WTC11 (cell line): ENCODE results near the gene TMC7. TPM values are rescaled to one million over a fixed set of nuclear protein-coding genes. Genes with fewer than 3 reads are reported as not detected.
"Not testable (repeated sequence)": the region's sequence is repeated elsewhere in the genome, so short reads cannot be mapped to it uniquely, and the experiment has no call there.

Source experiments
- ATAC-seq: fragments of 200-7000 bp; cut with Tn5 transposase; 2 replicates; pipeline ENCODE4 v1.10.0; 2021; ENCODE audit warnings: mild to moderate bottlenecking, moderate library complexity
- CTCF ChIA-PET: fragments of 300-600 bp; sonication (Branson Sonifier 250); formaldehyde crosslinking; loops from one replicate; lab custom pipeline; 2021; ENCODE audit warnings: antibody characterized with exemption; lab: Charles Lee
- POLR2A ChIA-PET: fragments of 350-600 bp; sonication (Branson Sonifier 250); formaldehyde crosslinking; loops from one replicate; lab custom pipeline; 2021; ENCODE audit warnings: antibody characterized with exemption; lab: Charles Lee
- DNase-seq: peaks from one replicate; pipeline ENCODE4 v3.0.0; 2021; ENCODE audit warnings: low spot score
- H3K27ac Mint-ChIP-seq: 2 replicates; pipeline ENCODE4 v1.8.0; 2021; ENCODE audit warnings: mixed read lengths
- H3K27me3 Mint-ChIP-seq: 2 replicates; pipeline ENCODE4 v1.8.0; 2021; ENCODE audit warnings: low read depth, mild to moderate bottlenecking, moderate library complexity, mixed read lengths
- H3K36me3 Mint-ChIP-seq: 2 replicates; pipeline ENCODE4 v1.8.0; 2021; ENCODE audit warnings: mixed read lengths
- H3K4me1 Mint-ChIP-seq: 2 replicates; pipeline ENCODE4 v1.8.0; 2022; ENCODE audit warnings: mixed read lengths
- H3K4me3 Mint-ChIP-seq: 2 replicates; pipeline ENCODE4 v1.8.0; 2021; ENCODE audit warnings: mild to moderate bottlenecking, moderate library complexity, mixed read lengths
- H3K9me3 Mint-ChIP-seq: 2 replicates; pipeline ENCODE4 v1.8.0; 2021; ENCODE audit warnings: mixed read lengths
- CDX4 ChIP-seq: fragments of 250-450 bp; sonication (Bioruptor Pico); IDR thresholded peaks from 2 replicates; pipeline ENCODE4 v1.9.0; 2021; ENCODE audit warnings: moderate library complexity, mild to moderate bottlenecking, inconsistent platforms, borderline replicate concordance
- FOXJ3 ChIP-seq: sonication (generic); formaldehyde crosslinking; IDR thresholded peaks from 2 replicates; pipeline ENCODE4 v1.9.0; 2021; ENCODE audit warnings: missing genetic modification reagents, mild to moderate bottlenecking, borderline replicate concordance
- JUN ChIP-seq: sonication (generic); formaldehyde crosslinking; IDR thresholded peaks from 2 replicates; pipeline ENCODE4 v1.8.0; 2023; ENCODE audit warnings: mild to moderate bottlenecking, missing genetic modification reagents
- PRDM15 ChIP-seq: sonication (generic); formaldehyde crosslinking; IDR thresholded peaks from 2 replicates; pipeline ENCODE4 v1.8.0; 2022; ENCODE audit warnings: missing genetic modification reagents
- RELA ChIP-seq: sonication (generic); formaldehyde crosslinking; IDR thresholded peaks from 2 replicates; pipeline ENCODE4 v1.8.1; 2022; ENCODE audit warnings: missing genetic modification reagents, mild to moderate bottlenecking, borderline replicate concordance
- SMAD3 ChIP-seq: sonication (generic); formaldehyde crosslinking; IDR thresholded peaks from 2 replicates; pipeline ENCODE4 v1.8.0; 2022; ENCODE audit warnings: missing genetic modification reagents, mild to moderate bottlenecking, borderline replicate concordance
- SMAD4 ChIP-seq: sonication (generic); formaldehyde crosslinking; IDR thresholded peaks from 2 replicates; pipeline ENCODE4 v1.8.0; 2022; ENCODE audit warnings: mild to moderate bottlenecking, missing genetic modification reagents
- TEAD1 ChIP-seq: sonication (generic); formaldehyde crosslinking; IDR thresholded peaks from 2 replicates; pipeline ENCODE4 v1.8.0; 2022; ENCODE audit warnings: mild to moderate bottlenecking, missing genetic modification reagents
- USF2 ChIP-seq: sonication (generic); formaldehyde crosslinking; IDR thresholded peaks from 2 replicates; pipeline ENCODE4 v1.8.1; 2023; ENCODE audit warnings: mild to moderate bottlenecking, missing genetic modification reagents, moderate library complexity
- ZBTB43 ChIP-seq: sonication (generic); formaldehyde crosslinking; IDR thresholded peaks from 2 replicates; pipeline ENCODE4 v1.8.1; 2023; ENCODE audit warnings: mild to moderate bottlenecking, missing genetic modification reagents
- ZNF138 ChIP-seq: sonication (generic); formaldehyde crosslinking; conservative IDR thresholded peaks from 2 replicates; pipeline ENCODE4 v1.8.1; 2022; ENCODE audit warnings: mild to moderate bottlenecking, moderate library complexity, missing genetic modification reagents
- ZNF317 ChIP-seq: sonication (generic); formaldehyde crosslinking; IDR thresholded peaks from 2 replicates; pipeline ENCODE4 v1.8.1; 2023; ENCODE audit warnings: low read depth, mild to moderate bottlenecking, moderate library complexity, missing genetic modification reagents, borderline replicate concordance
- ZNF532 ChIP-seq: fragments of 250-450 bp; sonication (Bioruptor Pico); IDR thresholded peaks from 2 replicates; pipeline ENCODE4 v1.9.0; 2021; ENCODE audit warnings: mild to moderate bottlenecking, borderline replicate concordance
- total RNA-seq: library from RNA; stranded (reverse); gene quantifications from 3 replicates; pipeline ENCODE4 v1.2.3, GENCODE V29; 2021

Gene TMC7
- total RNA-seq, 1 experiment from 2014 or later = 2.5 TPM

GRCh38 chr16:18953547-18953946 lies 30.2 kb upstream of the TMC7 start (continued):
- no peak for TF ChIP-seq SMAD3
- TF ChIP-seq TEAD1 (CRISPR knock-in tag) = no peak
- TF ChIP-seq, all 79 proteins: peak for 0

- H3K27me3 Mint-ChIP-seq, POLR2A ChIA-PET, H3K27ac Mint-ChIP-seq, ATAC-seq, DNase-seq, H3K36me3 Mint-ChIP-seq, H3K4me3 Mint-ChIP-seq, H3K4me1 Mint-ChIP-seq, H3K9me3 Mint-ChIP-seq: not testable (repeated sequence)
- CTCF ChIA-PET = interaction anchor here (2.2 kb wide), 1 partner anchor 9 kb away, joined by 10 read pairs; no protein-coding TSS in a partner anchor
Measured at GRCh38 chr16:18955874-18956580, 27.7 kb upstream of the TMC7 start.

- H3K36me3 Mint-ChIP-seq, CTCF ChIA-PET, ATAC-seq, DNase-seq, H3K9me3 Mint-ChIP-seq, H3K27ac Mint-ChIP-seq, H3K4me3 Mint-ChIP-seq, H3K4me1 Mint-ChIP-seq, H3K27me3 Mint-ChIP-seq, POLR2A ChIA-PET: not testable (repeated sequence)
Measured at GRCh38 chr16:18956658-18957241, 27.0 kb upstream of the TMC7 start.

GRCh38 chr16:18958621-18959029 lies 25.1 kb upstream of the TMC7 start:
- no peak for DNase-seq
- no peak overlapping the region for H3K27ac Mint-ChIP-seq
- H3K4me3 Mint-ChIP-seq = no peak overlapping the region
- ChIA-PET POLR2A (no interaction called here), CTCF (interaction anchor here (0.5 to 2.2 kb wide), 6 partner anchors 11 to 221 kb away, joined by 3 to 10 read pairs (median 4); partner anchors contain the start of gene ARL6IP1)
- no peak for ATAC-seq
- H3K9me3 Mint-ChIP-seq = no peaks in the 10 kb centered on the region
- H3K27me3 Mint-ChIP-seq = no peaks in the 10 kb centered on the region; the same call in 1 of the 2 replicates
- 0 out of 2 replicates have a peak, but pooled peaks cover 7% of the 10 kb centered on the region for H3K4me1 Mint-ChIP-seq
- no peaks in the 10 kb centered on the region for H3K36me3 Mint-ChIP-seq
- no peak for TF ChIP-seq FOXJ3 (CRISPR knock-in tag)
- TF ChIP-seq ZNF532 (CRISPR knock-in tag) = no peak
- TF ChIP-seq ZNF317 = no peak
- no peak for TF ChIP-seq PRDM15 (CRISPR knock-in tag)
- TF ChIP-seq SMAD4 (CRISPR knock-in tag) = no peak
- TF ChIP-seq ZBTB43 = no peak
- no peak for TF ChIP-seq CDX4 (CRISPR knock-in tag)
- no peak for TF ChIP-seq JUN (CRISPR knock-in tag)
- no peak for TF ChIP-seq RELA (CRISPR knock-in tag)
- TF ChIP-seq USF2 (CRISPR knock-in tag) = no peak
- no peak for TF ChIP-seq ZNF138 (CRISPR knock-in tag)
- TF ChIP-seq SMAD3 = no peak
